HT1080 (cell line): ENCODE measurements around the gene MTMR11. TPM values are rescaled to one million over a fixed set of nuclear protein-coding genes. Genes with fewer than 3 reads are reported as not detected.

ENCODE experiments used
- total RNA-seq: library from RNA; depleted of rRNA; stranded (reverse); fragments of >200 nt; shearing (Covaris generic); gene quantifications from 2 replicates; pipeline ENCODE4 v1.2.3, GENCODE V29; 2014; rRNA removed

The MTMR11 gene
- total RNA-seq, 1 experiment from 2014 or later: 60.8 TPM

Other genes starting within 250 kb of the MTMR11 start
- gene FCGR1A, start 154.2 kb downstream of the MTMR11 start, total RNA-seq: not detected in 2 replicates
- 15.1 and 19.2 TPM in 2 replicates for gene BOLA1, start 37.3 kb downstream of the MTMR11 start, total RNA-seq
- gene SV2A, start 19.0 kb downstream of the MTMR11 start, total RNA-seq: 23.1 and 27.7 TPM in 2 replicates
- gene SF3B4, start 9.1 kb downstream of the MTMR11 start, total RNA-seq: 21.4 and 35.8 TPM in 2 replicates
- 5.7 and 10.7 TPM in 2 replicates for gene OTUD7B, start 73.8 kb upstream of the MTMR11 start, total RNA-seq
- 27.9 and 28.5 TPM in 2 replicates for gene VPS45, start 130.9 kb upstream of the MTMR11 start, total RNA-seq
- gene PLEKHO1, start 213.0 kb upstream of the MTMR11 start, total RNA-seq: 45.1 and 50.1 TPM in 2 replicates